GM19099 (cell line): ENCODE results near the gene FOXJ3.

Source experiments
- POLR2A ChIP-seq: IDR thresholded peaks from 3 replicates; pipeline ENCODE4 v1.6.1; 2011; ENCODE audit warnings: low read depth; ENCODE audit not compliant: insufficient read length; ENCODE audit errors: extremely low read depth

Gene FOXJ3

GRCh38 chr1:42163536-42164503, 171.2 kb downstream of the FOXJ3 start:
- no peak for TF ChIP-seq POLR2A

- TF ChIP-seq POLR2A, result no peak
These were observed 171.9 kb downstream of the FOXJ3 start for GRCh38 chr1:42163114-42163513.

GRCh38 chr1:42162181-42162580, 172.9 kb downstream of the FOXJ3 start:
- TF ChIP-seq POLR2A, result no peak

GRCh38 chr1:42158189-42158588, 176.8 kb downstream of the FOXJ3 start:
- TF ChIP-seq POLR2A, result no peak

GRCh38 chr1:42157667-42158066, 177.4 kb downstream of the FOXJ3 start:
- no peak for TF ChIP-seq POLR2A

GRCh38 chr1:42155362-42155761, 179.7 kb downstream of the FOXJ3 start:
- no peak for TF ChIP-seq POLR2A

- TF ChIP-seq POLR2A, result no peak
These were observed 180.3 kb downstream of the FOXJ3 start for GRCh38 chr1:42154685-42155084.

GRCh38 chr1:42153624-42154023, 181.4 kb downstream of the FOXJ3 start:
- no peak for TF ChIP-seq POLR2A

GRCh38 chr1:42152907-42153600, 182.0 kb downstream of the FOXJ3 start, which contains the start of gene GUCA2B:
Gene GUCA2B, plus strand, starts transcription at chr1:42153410. Its CDS starts 41 bp downstream, at chr1:42153451.
- no peak for TF ChIP-seq POLR2A

GRCh38 chr1:42152119-42152518, 182.9 kb downstream of the FOXJ3 start:
- no peak for TF ChIP-seq POLR2A

GRCh38 chr1:42150651-42151050, 184.4 kb downstream of the FOXJ3 start:
- TF ChIP-seq POLR2A, result no peak

- TF ChIP-seq POLR2A, result no peak
These were observed 186.9 kb downstream of the FOXJ3 start for GRCh38 chr1:42148166-42148565.

- no peak for TF ChIP-seq POLR2A
These were observed 188.3 kb downstream of the FOXJ3 start for GRCh38 chr1:42146626-42147320.

- TF ChIP-seq POLR2A, result no peak
These were observed 189.0 kb downstream of the FOXJ3 start for GRCh38 chr1:42145764-42146625.

- TF ChIP-seq POLR2A, result no peak
These were observed 189.7 kb downstream of the FOXJ3 start for GRCh38 chr1:42145389-42145716.

GRCh38 chr1:42144711-42145388, 190.2 kb downstream of the FOXJ3 start:
- no peak for TF ChIP-seq POLR2A
